IMR-90 (cell line): ENCODE results near the gene KMT2B. TPM values are rescaled to one million over a fixed set of nuclear protein-coding genes. Genes with fewer than 3 reads are reported as not detected.

Experiments used
- ATAC-seq: fragments of 200-7000 bp; cut with Tn5 transposase; 2 replicates; pipeline ENCODE4 v1.9.1; 2020; ENCODE audit warnings: low read depth, mild to moderate bottlenecking, moderate library complexity
- BruUV-seq: library from RNA; stranded (reverse); fragments of 400-500 nt; replicated peaks from 2 replicates; lab custom pipeline; 2021; lab: Mats Ljungman, UMichigan
- CTCF ChIA-PET: fragments of 300-600 bp; formaldehyde crosslinking; extraction: SDS; loops from one replicate; lab custom pipeline; 2021; ENCODE audit warnings: antibody characterized with exemption; lab: Yijun Ruan, JAX
- POLR2A ChIA-PET: fragments of 300-600 bp; sonication (Branson Sonifier 250); formaldehyde crosslinking; loops from one replicate; lab custom pipeline; 2022; ENCODE audit warnings: antibody characterized with exemption; ENCODE audit not compliant: unreplicated experiment; lab: Charles Lee
- DNase-seq: peaks from one replicate; pipeline ENCODE4 v3.0.0; 2013
- H2AFZ ChIP-seq: replicated peaks from 2 replicates; pipeline ENCODE3; 2013; ENCODE audit warnings: low read length, mild to moderate bottlenecking; ENCODE audit not compliant: poor library complexity
- H2AK5ac ChIP-seq: 2 replicates; pipeline ENCODE4 v1.6.1; 2013; ENCODE audit warnings: low read depth, low read length, inconsistent platforms
- H2AK9ac ChIP-seq: replicated peaks from 2 replicates; pipeline ENCODE3; 2013; ENCODE audit warnings: mild to moderate bottlenecking, low read depth, low read length, moderate library complexity; ENCODE audit not compliant: poor library complexity
- H2BK120ac ChIP-seq: 2 replicates; pipeline ENCODE4 v1.6.1; 2013; ENCODE audit warnings: low read depth, low read length, inconsistent platforms
- H2BK15ac ChIP-seq: 3 replicates; pipeline ENCODE4 v1.6.1; 2013; ENCODE audit warnings: low read depth, low read length, inconsistent platforms
- H2BK20ac ChIP-seq: 2 replicates; pipeline ENCODE4 v1.6.1; 2013; ENCODE audit warnings: low read depth, mild to moderate bottlenecking, inconsistent platforms, low read length, moderate library complexity
- H2BK5ac ChIP-seq: 2 replicates; pipeline ENCODE4 v1.6.1; 2013; ENCODE audit warnings: mild to moderate bottlenecking, low read depth, low read length, inconsistent platforms; ENCODE audit not compliant: poor library complexity, severe bottlenecking
- H3K14ac ChIP-seq: replicated peaks from 2 replicates; pipeline ENCODE4 v1.6.1; 2013; ENCODE audit warnings: low read depth, low read length, inconsistent platforms
- H3K18ac ChIP-seq: 2 replicates; pipeline ENCODE4 v1.6.1; 2013; ENCODE audit warnings: low read depth, low read length, control low read depth
- H3K23ac ChIP-seq: 2 replicates; pipeline ENCODE4 v1.6.1; 2013; ENCODE audit warnings: low read depth, low read length, inconsistent platforms
- H3K27ac ChIP-seq: 2 replicates; pipeline ENCODE4 v1.5.1; 2013; ENCODE audit warnings: mild to moderate bottlenecking, control low read depth, low read length; ENCODE audit not compliant: insufficient read depth
- H3K27me3 ChIP-seq: 2 replicates; pipeline ENCODE4 v1.6.1; 2013; ENCODE audit warnings: low read length; ENCODE audit not compliant: control insufficient read depth, insufficient read depth
- H3K36me3 ChIP-seq: 2 replicates; pipeline ENCODE4 v1.6.1; 2013; ENCODE audit warnings: low read length, mixed read lengths; ENCODE audit not compliant: control insufficient read depth, insufficient read depth
- H3K4ac ChIP-seq: 2 replicates; pipeline ENCODE4 v1.6.1; 2013; ENCODE audit warnings: low read depth, low read length, inconsistent platforms
- H3K4me1 ChIP-seq: 2 replicates; pipeline ENCODE4 v1.6.1; 2013; ENCODE audit warnings: low read length, mixed read lengths; ENCODE audit not compliant: control insufficient read depth, insufficient read depth
- H3K4me2 ChIP-seq: 2 replicates; pipeline ENCODE4 v1.6.1; 2013; ENCODE audit warnings: low read depth, mild to moderate bottlenecking, control low read depth, low read length, moderate library complexity
- H3K4me3 ChIP-seq: 2 replicates; pipeline ENCODE4 v1.5.1; 2013; ENCODE audit warnings: low read depth, mild to moderate bottlenecking, control low read depth, low read length, moderate library complexity; ENCODE audit not compliant: insufficient read depth
- H3K56ac ChIP-seq: 2 replicates; pipeline ENCODE4 v1.6.1; 2013; ENCODE audit warnings: low read length, inconsistent platforms; ENCODE audit not compliant: insufficient read depth; ENCODE audit errors: extremely low read depth
- H3K79me1 ChIP-seq, 2 experiments: 2 replicates each; pipeline ENCODE4 v1.6.1; 2013; ENCODE audit warnings: low read length in 2 of 2, inconsistent platforms in 1 of 2, low read depth in 1 of 2
- H3K9ac ChIP-seq: 2 replicates; pipeline ENCODE4 v1.6.1; 2013; ENCODE audit warnings: low read depth, low read length, control low read depth
- H3K9me1 ChIP-seq: 2 replicates; pipeline ENCODE4 v1.6.1; 2013; ENCODE audit warnings: low read length, inconsistent platforms; ENCODE audit not compliant: insufficient read depth
- H3K9me3 ChIP-seq: 2 replicates; pipeline ENCODE4 v1.6.1; 2013; ENCODE audit warnings: low read length; ENCODE audit not compliant: control insufficient read depth, insufficient read depth
- H4K20me1 ChIP-seq: 2 replicates; pipeline ENCODE4 v1.6.1; 2013; ENCODE audit warnings: low read length, inconsistent platforms; ENCODE audit not compliant: insufficient read depth
- H4K5ac ChIP-seq: 2 replicates; pipeline ENCODE4 v1.6.1; 2013; ENCODE audit warnings: mild to moderate bottlenecking, low read depth, low read length, control low read depth
- H4K8ac ChIP-seq, 2 experiments: 2 replicates each; pipeline ENCODE4 v1.6.1; 2013; ENCODE audit warnings: low read depth in 2 of 2, low read length in 2 of 2, control low read depth in 1 of 2, inconsistent platforms in 1 of 2
- H4K91ac ChIP-seq: 2 replicates; pipeline ENCODE4 v1.6.1; 2013; ENCODE audit warnings: low read depth, low read length, inconsistent platforms; ENCODE audit not compliant: insufficient read depth
- BHLHE40 ChIP-seq: fragments of 150-350 bp; IDR thresholded peaks from 2 replicates; pipeline ENCODE4 v1.6.1; 2016; ENCODE audit warnings: mild to moderate bottlenecking, low read depth, low read length
- CEBPB ChIP-seq: IDR thresholded peaks from 2 replicates; pipeline ENCODE4 v1.6.1; 2012; ENCODE audit warnings: low read depth, low read length, improper control_type of control experiment
- CHD1 ChIP-seq: IDR thresholded peaks from 2 replicates; pipeline ENCODE4 v1.6.1; 2012; ENCODE audit warnings: low read depth, low read length, improper control_type of control experiment
- CTCF ChIP-seq: conservative IDR thresholded peaks from 2 replicates; pipeline ENCODE4 v1.5.1; 2012; ENCODE audit warnings: mild to moderate bottlenecking, low read depth, low read length, improper control_type of control experiment
- FOS ChIP-seq: fragments of 150-350 bp; IDR thresholded peaks from 2 replicates; pipeline ENCODE4 v1.6.1; 2016; ENCODE audit warnings: low read depth, low read length
- MAFK ChIP-seq: IDR thresholded peaks from 2 replicates; pipeline ENCODE4 v1.6.1; 2012; ENCODE audit warnings: low read depth, low read length, improper control_type of control experiment
- MAZ ChIP-seq: IDR thresholded peaks from 2 replicates; pipeline ENCODE4 v1.6.1; 2012; ENCODE audit warnings: low read depth, mild to moderate bottlenecking, low read length, improper control_type of control experiment, moderate library complexity, borderline replicate concordance
- MXI1 ChIP-seq: IDR thresholded peaks from 2 replicates; pipeline ENCODE4 v1.6.1; 2012; ENCODE audit warnings: low read depth, mild to moderate bottlenecking, low read length, moderate library complexity, borderline replicate concordance
- NFE2L2 ChIP-seq: fragments of 150-350 bp; IDR thresholded peaks from 2 replicates; pipeline ENCODE4 v1.6.1; 2016; ENCODE audit warnings: low read depth, mild to moderate bottlenecking, low read length
- POLR2A ChIP-seq: IDR thresholded peaks from 2 replicates; pipeline ENCODE4 v1.6.1; 2012; ENCODE audit warnings: mild to moderate bottlenecking, low read depth, low read length
- RAD21 ChIP-seq: IDR thresholded peaks from 2 replicates; pipeline ENCODE4 v1.6.1; 2012; ENCODE audit warnings: low read length, improper control_type of control experiment
- RCOR1 ChIP-seq: IDR thresholded peaks from 2 replicates; pipeline ENCODE4 v1.6.1; 2012; ENCODE audit warnings: mild to moderate bottlenecking, low read length, improper control_type of control experiment; ENCODE audit not compliant: insufficient replicate concordance
- RFX5 ChIP-seq: IDR thresholded peaks from 2 replicates; pipeline ENCODE4 v1.8.0; 2012; ENCODE audit warnings: low read depth, mild to moderate bottlenecking, low read length, moderate library complexity
- SMC3 ChIP-seq: fragments of 150-350 bp; IDR thresholded peaks from 2 replicates; pipeline ENCODE4 v1.6.1; 2016; ENCODE audit warnings: low read depth, mild to moderate bottlenecking, antibody characterized with exemption, low read length, moderate library complexity
- WGBS, 2 experiments: methylation state at CpG; one replicate each; pipeline versions ENCODE4 v1.1.5 to v1.1.7; 2013; ENCODE audit warnings: missing lambda C conversion rate in 2 of 2; ENCODE audit not compliant: insufficient read length in 1 of 2; ENCODE audit errors: extremely low coverage in 2 of 2; 5-methylcytosine and 5-hydroxymethylcytosine counted together
- dilution Hi-C: fragments of 300-500 bp; cut with HindIII; formaldehyde crosslinking; loops from one replicate; pipeline ENCODE4 v1.14.3; 2018; ENCODE audit warnings: low sequenced_read_pairs; ENCODE audit not compliant: unreplicated experiment
- in situ Hi-C: fragments of 300-500 bp; cut with MboI; formaldehyde crosslinking; loops from 3 replicates; pipeline ENCODE4 v1.14.3; 2019; ENCODE audit warnings: low sequenced_read_pairs, inconsistent platforms, mixed read lengths
- intact Hi-C: fragments of 100-400 bp; cut with micrococcal nuclease; formaldehyde crosslinking; loops from 2 replicates; pipeline ENCODE4 v1.10.0; 2022
- polyA plus RNA-seq, 3 experiments: library from polyadenylated mRNA; depleted of rRNA; stranded (reverse); fragments of >200 nt; gene quantifications; 2 replicates each; pipeline ENCODE4 v1.2.3, GENCODE V29; 2012; ENCODE audit warnings: low replicate concordance in 1 of 3
- total RNA-seq: library from RNA; depleted of rRNA; stranded (reverse); fragments of >200 nt; gene quantifications from 2 replicates; pipeline ENCODE4 v1.2.3, GENCODE V29; 2012
- TF ChIP-seq, protein P1 (sequence below): fragments of 150-350 bp; IDR thresholded peaks from 2 replicates; pipeline ENCODE4 v1.6.1; 2016; ENCODE audit warnings: low read depth, mild to moderate bottlenecking, low read length, moderate library complexity, borderline replicate concordance
- TF ChIP-seq, protein P2 (sequence below): fragments of 150-350 bp; IDR thresholded peaks from 2 replicates; pipeline ENCODE4 v1.6.1; 2017; ENCODE audit warnings: mild to moderate bottlenecking, antibody characterized with exemption, low read length, low read depth

The KMT2B gene
- total and polyA plus RNA-seq, 2 of the 4 experiments (the other 2 are of a cell fraction) = 3.0 to 30.7 TPM

- no peak overlapping the region for H2AFZ ChIP-seq
- no peak overlapping the region for H3K4me3 ChIP-seq
- CTCF ChIA-PET = no interaction called here
- H2AK9ac ChIP-seq = no peak overlapping the region
- H3K9me3 ChIP-seq = no peaks in the 10 kb centered on the region
- no peak overlapping the region for H3K56ac ChIP-seq
- no peak overlapping the region for H3K23ac ChIP-seq
- no peak overlapping the region for H3K27ac ChIP-seq
- no peak overlapping the region for H2BK15ac ChIP-seq
- no peaks in the 10 kb centered on the region for H3K4me1 ChIP-seq
- no peak for DNase-seq
- POLR2A ChIA-PET = no interaction called here
- in situ Hi-C loops = no loop called here
- H2BK120ac ChIP-seq = no peak overlapping the region
- peaks cover 9% of the 10 kb centered on the region for H4K20me1 ChIP-seq
- no peak for TF ChIP-seq NFE2L2
- no peak for TF ChIP-seq MXI1
- no peak for TF ChIP-seq CHD1
- no peak for TF ChIP-seq CTCF
- no peak for TF ChIP-seq RCOR1
- TF ChIP-seq, protein P1, sequence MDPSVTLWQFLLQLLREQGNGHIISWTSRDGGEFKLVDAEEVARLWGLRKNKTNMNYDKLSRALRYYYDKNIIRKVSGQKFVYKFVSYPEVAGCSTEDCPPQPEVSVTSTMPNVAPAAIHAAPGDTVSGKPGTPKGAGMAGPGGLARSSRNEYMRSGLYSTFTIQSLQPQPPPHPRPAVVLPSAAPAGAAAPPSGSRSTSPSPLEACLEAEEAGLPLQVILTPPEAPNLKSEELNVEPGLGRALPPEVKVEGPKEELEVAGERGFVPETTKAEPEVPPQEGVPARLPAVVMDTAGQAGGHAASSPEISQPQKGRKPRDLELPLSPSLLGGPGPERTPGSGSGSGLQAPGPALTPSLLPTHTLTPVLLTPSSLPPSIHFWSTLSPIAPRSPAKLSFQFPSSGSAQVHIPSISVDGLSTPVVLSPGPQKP = no peak
- TF ChIP-seq POLR2A = no peak
- TF ChIP-seq FOS = no peak
- TF ChIP-seq SMC3 = no peak
- TF ChIP-seq MAFK = no peak
- TF ChIP-seq, protein P2, sequence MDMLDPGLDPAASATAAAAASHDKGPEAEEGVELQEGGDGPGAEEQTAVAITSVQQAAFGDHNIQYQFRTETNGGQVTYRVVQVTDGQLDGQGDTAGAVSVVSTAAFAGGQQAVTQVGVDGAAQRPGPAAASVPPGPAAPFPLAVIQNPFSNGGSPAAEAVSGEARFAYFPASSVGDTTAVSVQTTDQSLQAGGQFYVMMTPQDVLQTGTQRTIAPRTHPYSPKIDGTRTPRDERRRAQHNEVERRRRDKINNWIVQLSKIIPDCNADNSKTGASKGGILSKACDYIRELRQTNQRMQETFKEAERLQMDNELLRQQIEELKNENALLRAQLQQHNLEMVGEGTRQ = no peak
- TF ChIP-seq RAD21 = no peak
- TF ChIP-seq RFX5 = no peak
- TF ChIP-seq BHLHE40 = no peak
- no peak for TF ChIP-seq MAZ
- TF ChIP-seq CEBPB = no peak
- peaks cover 0 to 20% of the 10 kb centered on the region in 2 experiments; a peak in 3 of 4 replicates for H3K79me1 ChIP-seq
- H4K5ac ChIP-seq = no peak overlapping the region
- H3K27me3 ChIP-seq = no peaks in the 10 kb centered on the region
- intact Hi-C loops = no loop called here
- no peak overlapping the region for H2BK20ac ChIP-seq
- WGBS, 2 experiments = 73% methylated on average over 5 of the region's 25 CpGs; no CpG with 5 or more reads in 1 of the 2 experiments
- no peak for ATAC-seq
- H3K4ac ChIP-seq = no peak overlapping the region
- H4K8ac ChIP-seq = no peak overlapping the region
- no peak overlapping the region for H2BK5ac ChIP-seq
- no peak overlapping the region for H3K18ac ChIP-seq
- dilution Hi-C loops = no loop called here
- H3K36me3 ChIP-seq = peaks cover 90% of the 10 kb centered on the region
- no TSS peak for BruUV-seq
- H3K4me2 ChIP-seq = no peak overlapping the region
- no peaks in the 10 kb centered on the region for H3K9me1 ChIP-seq
- H3K14ac ChIP-seq = no peak overlapping the region
- no peak overlapping the region for H3K9ac ChIP-seq
- no peak overlapping the region for H4K91ac ChIP-seq
- H2AK5ac ChIP-seq = no peak overlapping the region
Measured at GRCh38 chr19:35732540-35733179, 14.9 kb downstream of the KMT2B start.
